ENCODE data around the gene ELOA. TPM values are rescaled to one million over a fixed set of nuclear protein-coding genes. Genes with fewer than 3 reads are reported as not detected.
A peak's percentile ranks its signal among the peaks of the same experiment; 100 is the strongest.

Gene ELOA
- polyA plus RNA-seq, 1 donor: 26.3 TPM

- Histone ChIP-seq H3K4me3 (ENCODE audit: low read length) (no peak overlapping the region), H3K27ac (ENCODE audit: low read length) (no peak overlapping the region), H3K27me3 (ENCODE audit: control insufficient read depth, insufficient read depth, low read length) (no peaks in the 10 kb centered on the region), H3K9me3 (ENCODE audit: control insufficient read depth, low read depth, low read length) (no peaks in the 10 kb centered on the region), H3K4me1 (ENCODE audit: control insufficient read depth, insufficient read depth, low read length) (no peaks in the 10 kb centered on the region), H3K36me3 (ENCODE audit: control insufficient read depth, insufficient read depth, low read length) (peaks cover 66% of the 10 kb centered on the region)
- DNase-seq: no peak
- WGBS (ENCODE audit: insufficient coverage, low lambda C conversion rate): no CpG with 5 or more reads among the region's 5 CpGs
Observed at GRCh38 chr1:23701996-23702395, 41.3 kb upstream of the ELOA start.

DNA sequence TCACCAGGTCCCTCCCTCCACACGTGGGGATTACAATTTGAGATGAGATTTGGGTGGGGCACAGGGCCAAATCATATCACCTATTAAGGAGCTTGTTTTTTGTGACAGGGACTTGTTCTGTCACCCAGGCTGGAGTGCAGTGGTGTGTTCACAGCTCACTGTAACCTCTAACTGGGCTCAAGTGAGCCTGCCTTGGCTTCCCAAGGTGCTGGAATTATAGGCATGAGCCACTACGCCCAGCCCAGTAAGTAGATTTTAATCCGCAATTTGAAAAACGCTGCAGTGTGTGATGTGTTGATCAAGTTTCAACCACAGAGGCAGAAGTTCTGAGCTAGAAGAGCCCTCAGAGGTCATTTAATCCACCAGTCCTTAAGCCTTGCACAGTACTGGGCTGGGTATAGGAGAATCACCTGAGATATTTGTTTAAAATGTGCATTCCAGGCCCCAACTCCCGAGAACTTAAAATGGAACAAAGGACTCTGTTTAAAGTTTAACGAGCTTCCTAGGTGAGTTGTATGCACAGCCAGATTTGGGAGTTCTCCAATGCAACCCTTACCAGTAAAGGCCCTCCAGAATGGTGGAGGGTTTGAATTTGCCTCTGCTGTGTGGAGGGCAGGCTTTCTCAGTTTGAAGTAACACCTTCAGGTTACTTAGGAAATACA is 38.3 kb upstream of the ELOA start:
- H3K9me3 ChIP-seq (ENCODE audit: control insufficient read depth, low read depth, low read length): no peaks in the 10 kb centered on the region
- H3K27ac ChIP-seq (ENCODE audit: low read length): no peak overlapping the region
- no peaks in the 10 kb centered on the region for H3K27me3 ChIP-seq (ENCODE audit: control insufficient read depth, insufficient read depth, low read length)
- WGBS (ENCODE audit: insufficient coverage, low lambda C conversion rate): 20% methylated on average over 1 of the region's 6 CpGs
- peaks cover 38% of the 10 kb centered on the region for H3K36me3 ChIP-seq (ENCODE audit: control insufficient read depth, insufficient read depth, low read length)
- no peaks in the 10 kb centered on the region for H3K4me1 ChIP-seq (ENCODE audit: control insufficient read depth, insufficient read depth, low read length)
- no peak overlapping the region for H3K4me3 ChIP-seq (ENCODE audit: low read length)
- DNase-seq: no peak

DNA sequence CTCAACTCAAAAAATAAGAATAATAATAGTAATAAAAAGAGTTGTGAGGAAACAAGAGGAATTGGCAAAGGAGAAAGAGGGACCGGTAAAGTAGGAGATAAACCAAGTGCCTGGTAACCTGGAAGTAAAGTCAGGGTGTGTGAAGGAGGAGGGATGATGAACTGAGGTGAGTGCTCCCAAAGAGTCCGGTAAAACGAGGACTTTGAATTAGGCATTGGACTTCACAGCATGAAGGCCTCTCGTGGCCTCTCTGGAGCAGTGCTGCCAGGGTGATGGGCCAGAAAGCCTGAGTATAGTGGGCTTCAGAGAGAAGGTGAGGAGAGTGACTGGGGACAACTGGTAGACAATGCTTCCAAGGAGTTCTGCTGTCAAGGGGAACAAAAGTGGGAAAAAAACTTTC is 34.0 kb upstream of the ELOA start:
- Histone ChIP-seq H3K27ac (ENCODE audit: low read length) (no peak overlapping the region), H3K4me1 (ENCODE audit: control insufficient read depth, insufficient read depth, low read length) (no peaks in the 10 kb centered on the region), H3K27me3 (ENCODE audit: control insufficient read depth, insufficient read depth, low read length) (no peaks in the 10 kb centered on the region), H3K4me3 (ENCODE audit: low read length) (no peak overlapping the region), H3K36me3 (ENCODE audit: control insufficient read depth, insufficient read depth, low read length) (peaks cover 11% of the 10 kb centered on the region), H3K9me3 (ENCODE audit: control insufficient read depth, low read depth, low read length) (no peaks in the 10 kb centered on the region)
- 100% methylated on average over 1 of the region's 4 CpGs for WGBS (ENCODE audit: insufficient coverage, low lambda C conversion rate)
- DNase-seq: no peak

DNA sequence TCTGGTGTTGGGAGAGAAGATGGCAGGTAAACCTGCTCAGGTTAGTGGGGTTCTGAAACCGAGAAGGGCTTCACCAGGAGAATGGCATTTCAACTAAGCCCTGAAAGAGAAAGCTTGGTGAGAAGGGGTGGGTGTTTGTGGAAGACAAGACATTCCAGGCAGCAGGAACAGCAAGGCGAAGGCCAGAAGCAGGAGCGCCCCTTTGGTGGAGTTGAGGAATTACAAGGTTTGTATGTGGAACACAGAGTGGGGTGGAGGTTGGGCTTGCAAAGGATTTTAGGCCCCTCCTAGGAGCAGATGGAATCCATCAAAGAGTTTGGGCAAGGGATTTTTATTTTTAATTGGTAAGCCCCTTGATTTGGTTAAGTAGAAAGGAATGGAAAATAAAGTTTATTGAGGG is 24.8 kb upstream of the ELOA start:
- DNase-seq: no peak
- no peak overlapping the region for H3K27ac ChIP-seq (ENCODE audit: low read length)

GRCh38 chr1:23719162-23719820 is 24.0 kb upstream of the ELOA start:
- H3K4me1 ChIP-seq (ENCODE audit: control insufficient read depth, insufficient read depth, low read length): no peaks in the 10 kb centered on the region
- no peaks in the 10 kb centered on the region for H3K27me3 ChIP-seq (ENCODE audit: control insufficient read depth, insufficient read depth, low read length)
- H3K4me3 ChIP-seq (ENCODE audit: low read length): no peak overlapping the region
- H3K36me3 ChIP-seq (ENCODE audit: control insufficient read depth, insufficient read depth, low read length): no peaks in the 10 kb centered on the region
- DNase-seq: no peak
- H3K9me3 ChIP-seq (ENCODE audit: control insufficient read depth, low read depth, low read length): no peaks in the 10 kb centered on the region
- 100% methylated on average over 1 of the region's 3 CpGs for WGBS (ENCODE audit: insufficient coverage, low lambda C conversion rate)
- H3K27ac ChIP-seq (ENCODE audit: low read length): no peak overlapping the region

More for the DNA sequence above, 24.8 kb upstream of the ELOA start:
- Histone ChIP-seq H3K36me3 (ENCODE audit: control insufficient read depth, insufficient read depth, low read length) (no peaks in the 10 kb centered on the region), H3K4me3 (ENCODE audit: low read length) (no peak overlapping the region), H3K9me3 (ENCODE audit: control insufficient read depth, low read depth, low read length) (no peaks in the 10 kb centered on the region), H3K4me1 (ENCODE audit: control insufficient read depth, insufficient read depth, low read length) (no peaks in the 10 kb centered on the region), H3K27me3 (ENCODE audit: control insufficient read depth, insufficient read depth, low read length) (no peaks in the 10 kb centered on the region)
- WGBS (ENCODE audit: insufficient coverage, low lambda C conversion rate): no CpG with 5 or more reads among the region's 3 CpGs

DNA sequence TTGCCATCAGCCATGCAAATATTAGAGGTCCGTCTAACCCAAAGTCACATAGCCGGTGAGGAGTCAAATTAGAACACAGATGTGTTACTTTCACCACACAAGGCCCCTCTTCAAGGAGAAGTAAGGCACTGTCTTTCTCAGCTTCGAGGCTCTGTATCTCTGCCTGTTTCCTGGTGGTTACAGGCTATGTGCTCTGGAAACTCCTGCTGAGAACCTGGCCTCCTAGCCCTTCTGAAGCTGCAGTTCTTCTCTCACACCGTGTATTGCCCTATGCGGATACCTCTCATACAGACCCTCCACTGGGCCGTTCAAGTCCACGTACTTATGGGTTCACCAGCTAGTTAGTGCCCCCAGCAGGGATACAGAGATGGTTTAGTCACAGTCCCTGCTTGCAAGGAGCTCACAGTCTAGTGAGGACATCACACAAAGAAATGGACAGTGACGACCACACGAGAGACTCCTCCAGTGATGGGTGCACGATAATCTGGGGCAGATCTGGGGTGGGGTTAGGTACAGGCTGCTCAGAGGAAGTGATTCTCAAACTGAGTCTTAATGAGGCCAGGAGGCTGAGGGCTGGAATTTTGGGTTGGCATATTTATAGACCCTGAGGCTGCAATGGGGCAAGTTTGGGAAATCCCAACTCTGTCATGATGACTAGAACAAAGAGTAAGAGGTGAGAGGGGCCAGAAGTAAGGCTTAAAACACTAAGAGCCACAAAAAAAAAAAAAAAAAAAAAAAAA is 22.8 kb upstream of the ELOA start:
- DNase-seq: no peak
- Histone ChIP-seq H3K9me3 (ENCODE audit: control insufficient read depth, low read depth, low read length) (no peaks in the 10 kb centered on the region), H3K4me1 (ENCODE audit: control insufficient read depth, insufficient read depth, low read length) (no peaks in the 10 kb centered on the region), H3K27me3 (ENCODE audit: control insufficient read depth, insufficient read depth, low read length) (no peaks in the 10 kb centered on the region), H3K4me3 (ENCODE audit: low read length) (no peak overlapping the region), H3K27ac (ENCODE audit: low read length) (no peak overlapping the region), H3K36me3 (ENCODE audit: control insufficient read depth, insufficient read depth, low read length) (no peaks in the 10 kb centered on the region)
- no CpG with 5 or more reads among the region's 10 CpGs for WGBS (ENCODE audit: insufficient coverage, low lambda C conversion rate)

- no peaks in the 10 kb centered on the region for H3K36me3 ChIP-seq (ENCODE audit: control insufficient read depth, insufficient read depth, low read length)
- H3K9me3 ChIP-seq (ENCODE audit: control insufficient read depth, low read depth, low read length): no peaks in the 10 kb centered on the region
- no peak overlapping the region for H3K27ac ChIP-seq (ENCODE audit: low read length)
- no peak overlapping the region for H3K4me3 ChIP-seq (ENCODE audit: low read length)
- H3K4me1 ChIP-seq (ENCODE audit: control insufficient read depth, insufficient read depth, low read length): no peaks in the 10 kb centered on the region
- no peak for DNase-seq
- H3K27me3 ChIP-seq (ENCODE audit: control insufficient read depth, insufficient read depth, low read length): no peaks in the 10 kb centered on the region
- WGBS (ENCODE audit: insufficient coverage, low lambda C conversion rate): no CpG with 5 or more reads among the region's 3 CpGs
Observed at GRCh38 chr1:23722652-23723051, 20.6 kb upstream of the ELOA start.

- H3K9me3 ChIP-seq (ENCODE audit: control insufficient read depth, low read depth, low read length): no peaks in the 10 kb centered on the region
Observed at GRCh38 chr1:23726686-23727085, 16.6 kb upstream of the ELOA start.

DNA sequence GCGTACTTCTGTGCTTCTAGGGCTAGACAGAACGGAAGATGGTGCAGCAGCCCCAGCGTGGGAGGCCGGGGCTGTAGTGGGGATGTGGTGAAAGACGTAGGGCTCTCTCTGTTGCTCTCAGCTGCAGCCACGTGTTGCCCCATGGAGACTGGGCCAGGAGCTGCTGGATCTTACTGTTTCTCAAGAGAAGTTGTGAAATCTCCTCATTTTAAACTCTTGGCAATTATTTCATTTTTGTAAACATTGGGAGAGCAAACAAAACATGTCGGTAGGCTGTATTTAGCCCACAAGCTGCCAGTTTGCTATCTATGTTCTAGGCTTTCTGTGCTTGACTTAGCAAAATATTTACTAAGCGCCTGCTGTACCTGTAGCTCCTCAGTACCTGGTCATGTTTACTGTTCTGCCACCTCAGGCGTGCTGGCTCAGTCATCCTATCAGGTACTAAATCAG is 15.9 kb upstream of the ELOA start:
- no peaks in the 10 kb centered on the region for H3K27me3 ChIP-seq (ENCODE audit: control insufficient read depth, insufficient read depth, low read length)
- no peaks in the 10 kb centered on the region for H3K9me3 ChIP-seq (ENCODE audit: control insufficient read depth, low read depth, low read length)
- peak overlapping the region; percentile 46 for H3K27ac ChIP-seq (ENCODE audit: low read length)
- WGBS (ENCODE audit: insufficient coverage, low lambda C conversion rate): no CpG with 5 or more reads among the region's 9 CpGs
- no peaks in the 10 kb centered on the region for H3K36me3 ChIP-seq (ENCODE audit: control insufficient read depth, insufficient read depth, low read length)
- H3K4me3 ChIP-seq (ENCODE audit: low read length): no peak overlapping the region
- DNase-seq: peak in 1 of 2 donors; percentile 48
- H3K4me1 ChIP-seq (ENCODE audit: control insufficient read depth, insufficient read depth, low read length): no peaks in the 10 kb centered on the region

More at GRCh38 chr1:23726686-23727085, 16.6 kb upstream of the ELOA start:
- no peak overlapping the region for H3K27ac ChIP-seq (ENCODE audit: low read length)
- no peaks in the 10 kb centered on the region for H3K4me1 ChIP-seq (ENCODE audit: control insufficient read depth, insufficient read depth, low read length)
- H3K4me3 ChIP-seq (ENCODE audit: low read length): no peak overlapping the region
- WGBS (ENCODE audit: insufficient coverage, low lambda C conversion rate): 100% methylated on average over 1 of the region's 2 CpGs
- DNase-seq: no peak
- no peaks in the 10 kb centered on the region for H3K36me3 ChIP-seq (ENCODE audit: control insufficient read depth, insufficient read depth, low read length)
- H3K27me3 ChIP-seq (ENCODE audit: control insufficient read depth, insufficient read depth, low read length): no peaks in the 10 kb centered on the region

- WGBS (ENCODE audit: insufficient coverage, low lambda C conversion rate): 100% methylated on average over 1 of the region's 10 CpGs
- H3K9me3 ChIP-seq (ENCODE audit: control insufficient read depth, low read depth, low read length): no peaks in the 10 kb centered on the region
Observed at GRCh38 chr1:23732363-23733224, 10.7 kb upstream of the ELOA start.

More at GRCh38 chr1:23732363-23733224, 10.7 kb upstream of the ELOA start:
- Histone ChIP-seq H3K36me3 (ENCODE audit: control insufficient read depth, insufficient read depth, low read length) (no peaks in the 10 kb centered on the region), H3K4me3 (ENCODE audit: low read length) (no peak overlapping the region), H3K4me1 (ENCODE audit: control insufficient read depth, insufficient read depth, low read length) (no peaks in the 10 kb centered on the region), H3K27me3 (ENCODE audit: control insufficient read depth, insufficient read depth, low read length) (no peaks in the 10 kb centered on the region), H3K27ac (ENCODE audit: low read length) (no peak overlapping the region)
- DNase-seq: no peak
